WTC11 (cell line): ENCODE data around the gene HRAS.

ENCODE experiments used
- CTCF ChIP-seq: fragments of 200-600 bp; IDR thresholded peaks from 2 replicates; pipeline ENCODE4 v1.8.0; 2022; ENCODE audit warnings: antibody characterized with exemption
- E2F1 ChIP-seq: sonication (generic); formaldehyde crosslinking; IDR thresholded peaks from 2 replicates; pipeline ENCODE4 v1.8.0; 2022; ENCODE audit warnings: mild to moderate bottlenecking, missing genetic modification reagents
- MAX ChIP-seq: sonication (generic); formaldehyde crosslinking; IDR thresholded peaks from 2 replicates; pipeline ENCODE4 v1.8.0; 2022; ENCODE audit warnings: mild to moderate bottlenecking, missing genetic modification reagents
- USF1 ChIP-seq: sonication (generic); formaldehyde crosslinking; IDR thresholded peaks from 2 replicates; pipeline ENCODE4 v1.8.0; 2022; ENCODE audit warnings: mild to moderate bottlenecking, missing genetic modification reagents
- ZNF232 ChIP-seq: sonication (generic); formaldehyde crosslinking; IDR thresholded peaks from 2 replicates; pipeline ENCODE4 v1.8.0; 2022; ENCODE audit warnings: mild to moderate bottlenecking, missing genetic modification reagents
- TF ChIP-seq, protein P1 (sequence below): sonication (generic); formaldehyde crosslinking; IDR thresholded peaks from 2 replicates; pipeline ENCODE4 v1.8.1; 2022; ENCODE audit warnings: low read depth, missing genetic modification reagents, borderline replicate concordance
- TF ChIP-seq, protein P2 (sequence below): sonication (generic); formaldehyde crosslinking; conservative IDR thresholded peaks from 2 replicates; pipeline ENCODE4 v1.8.1; 2022; ENCODE audit warnings: mild to moderate bottlenecking, missing genetic modification reagents
- TF ChIP-seq, protein P3 (sequence below): sonication (generic); formaldehyde crosslinking; IDR thresholded peaks from 2 replicates; pipeline ENCODE4 v1.8.1; 2023; ENCODE audit warnings: mild to moderate bottlenecking, missing genetic modification reagents, moderate library complexity

DNA sequence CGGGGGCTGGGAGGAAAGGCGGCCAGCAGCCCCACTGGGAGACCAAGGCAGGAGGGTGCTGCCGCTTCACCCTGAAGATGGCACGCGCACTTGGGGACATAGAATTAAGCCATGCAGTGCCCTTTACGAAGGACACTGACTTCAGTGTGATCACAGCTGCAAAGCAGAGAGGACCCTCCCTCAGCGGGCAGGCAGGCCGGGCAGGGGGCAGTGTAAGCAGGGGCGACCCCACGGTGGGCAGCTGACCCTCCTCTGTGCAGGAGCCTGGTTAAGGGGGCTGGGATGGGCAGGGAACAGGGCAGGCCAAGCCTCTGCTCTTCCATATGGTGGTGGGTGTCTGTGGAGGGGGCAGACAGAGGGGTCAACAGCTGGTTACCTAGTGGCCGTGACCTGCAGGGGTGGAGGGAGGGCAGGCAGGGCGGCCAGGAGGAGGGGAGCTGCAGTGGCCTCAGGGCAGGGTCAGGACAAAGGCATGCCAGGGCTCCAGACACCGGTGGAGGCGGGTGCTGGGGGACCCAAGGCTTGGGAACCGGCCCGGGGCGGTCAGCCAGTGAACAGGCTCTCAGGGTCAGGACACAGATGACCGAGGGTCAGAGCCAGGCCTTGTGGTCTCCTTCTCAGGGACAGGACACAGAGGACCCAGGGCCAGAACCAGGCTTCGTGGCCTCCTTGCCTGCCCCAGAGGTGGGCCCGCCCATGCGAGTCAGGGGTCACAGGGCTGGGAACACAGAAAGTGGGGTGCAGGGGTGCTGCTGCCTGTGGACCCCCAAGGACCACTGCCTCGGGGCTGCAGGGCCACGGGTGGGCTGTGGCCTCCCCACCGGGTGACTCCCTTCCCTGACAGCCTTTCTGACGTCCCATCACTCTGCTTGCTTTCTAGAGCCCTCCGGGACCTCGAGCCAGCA is 18.0 kb upstream of the HRAS start:
- TF ChIP-seq CTCF (no peak), E2F1 (no peak), ZNF232 (CRISPR knock-in tag) (no peak), USF1 (CRISPR knock-in tag) (no peak), MAX (no peak)
- TF ChIP-seq, protein P1, sequence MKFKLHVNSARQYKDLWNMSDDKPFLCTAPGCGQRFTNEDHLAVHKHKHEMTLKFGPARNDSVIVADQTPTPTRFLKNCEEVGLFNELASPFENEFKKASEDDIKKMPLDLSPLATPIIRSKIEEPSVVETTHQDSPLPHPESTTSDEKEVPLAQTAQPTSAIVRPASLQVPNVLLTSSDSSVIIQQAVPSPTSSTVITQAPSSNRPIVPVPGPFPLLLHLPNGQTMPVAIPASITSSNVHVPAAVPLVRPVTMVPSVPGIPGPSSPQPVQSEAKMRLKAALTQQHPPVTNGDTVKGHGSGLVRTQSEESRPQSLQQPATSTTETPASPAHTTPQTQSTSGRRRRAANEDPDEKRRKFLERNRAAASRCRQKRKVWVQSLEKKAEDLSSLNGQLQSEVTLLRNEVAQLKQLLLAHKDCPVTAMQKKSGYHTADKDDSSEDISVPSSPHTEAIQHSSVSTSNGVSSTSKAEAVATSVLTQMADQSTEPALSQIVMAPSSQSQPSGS, result no peak
- TF ChIP-seq, protein P2, sequence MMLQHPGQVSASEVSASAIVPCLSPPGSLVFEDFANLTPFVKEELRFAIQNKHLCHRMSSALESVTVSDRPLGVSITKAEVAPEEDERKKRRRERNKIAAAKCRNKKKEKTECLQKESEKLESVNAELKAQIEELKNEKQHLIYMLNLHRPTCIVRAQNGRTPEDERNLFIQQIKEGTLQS (CRISPR knock-in tag), result no peak
- TF ChIP-seq, protein P3, sequence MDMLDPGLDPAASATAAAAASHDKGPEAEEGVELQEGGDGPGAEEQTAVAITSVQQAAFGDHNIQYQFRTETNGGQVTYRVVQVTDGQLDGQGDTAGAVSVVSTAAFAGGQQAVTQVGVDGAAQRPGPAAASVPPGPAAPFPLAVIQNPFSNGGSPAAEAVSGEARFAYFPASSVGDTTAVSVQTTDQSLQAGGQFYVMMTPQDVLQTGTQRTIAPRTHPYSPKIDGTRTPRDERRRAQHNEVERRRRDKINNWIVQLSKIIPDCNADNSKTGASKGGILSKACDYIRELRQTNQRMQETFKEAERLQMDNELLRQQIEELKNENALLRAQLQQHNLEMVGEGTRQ (CRISPR knock-in tag), result no peak
